ENCODE measurements around the gene FLYWCH2. TPM values are rescaled to one million over a fixed set of nuclear protein-coding genes. Genes with fewer than 3 reads are reported as not detected.

FLYWCH2 gene
- total RNA-seq, 2 experiments from 2014 or later, result 23.9 to 38.7 TPM

DNA sequence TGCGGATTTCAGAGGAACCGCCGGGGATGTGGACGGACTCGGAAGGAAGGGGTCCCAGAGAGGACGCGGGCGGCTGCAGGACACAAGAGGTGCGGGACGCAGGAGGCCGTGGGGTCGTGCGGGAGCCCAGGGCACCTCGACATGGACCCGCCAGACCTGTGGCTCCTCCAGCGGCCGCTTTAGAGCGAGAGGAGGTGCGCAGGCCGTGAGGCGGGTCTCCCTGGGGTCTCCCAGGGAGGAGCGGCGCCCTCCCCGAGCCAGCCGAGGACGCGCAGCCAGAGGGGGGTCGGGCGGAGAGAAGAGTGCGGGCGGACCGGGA is 21.9 kb downstream of the FLYWCH2 start:
- no peak for TF ChIP-seq EZH2phosphoT487 (IDR thresholded peaks at IDR 0.05; ENCODE audit: borderline replicate concordance, low read depth, low read length)
- TF ChIP-seq CTCF (conservative IDR thresholded peaks at IDR 0.05; ENCODE audit: low read length), result no peak
- Histone ChIP-seq H3K4me1 (ENCODE audit: insufficient read depth, low read length, poor library complexity, severe bottlenecking) (peaks cover 15% of the 10 kb centered on the region), H3K9me2 (ENCODE audit: insufficient read depth, low read length) (no peaks in the 10 kb centered on the region), H4K20me1 (ENCODE audit: insufficient read depth, low read length) (no peaks in the 10 kb centered on the region), H3K4me3 (ENCODE audit: low read depth, low read length, poor library complexity, severe bottlenecking) (peak overlapping the region; percentile 77), H3K79me2 (ENCODE audit: insufficient read depth, low read depth, low read length) (no peaks in the 10 kb centered on the region), H3K9me3 (ENCODE audit: low read length) (no peaks in the 10 kb centered on the region), H3K27ac (ENCODE audit: low read depth, low read length, poor library complexity, severe bottlenecking) (peak overlapping the region; percentile 51), H3K36me3 (ENCODE audit: insufficient read depth, low read length) (no peaks in the 10 kb centered on the region), H3K4me2 (ENCODE audit: low read length) (peak overlapping the region; percentile 99), H2AFZ (ENCODE audit: low read length) (peak overlapping the region; percentile 70; the same call in 1 of the 2 replicates)
- DNase-seq (ENCODE audit: low spot score), result no peak
- ChIA-PET POLR2A (interaction anchor here (1.5 kb wide), 1 partner anchor 37 kb away, joined by 7 read pairs; no protein-coding TSS in a partner anchor), CTCF (ENCODE audit: unreplicated experiment) (interaction anchor here (1.5 kb wide), 1 partner anchor 37 kb away, joined by 4 read pairs; no protein-coding TSS in a partner anchor)
- intact Hi-C loops (cut with micrococcal nuclease; ENCODE audit: unreplicated experiment), result loop anchor here (1.0 kb wide), 1 partner anchor 23 kb away; no protein-coding TSS in a partner anchor
- BruUV-seq (replicated peaks), result TSS peak; percentile 69

- peak overlapping the region; percentile 70; the same call in 1 of the 2 replicates for H2AFZ ChIP-seq (ENCODE audit: low read length)
Observed at GRCh38 chr16:2905241-2905987, 22.4 kb downstream of the FLYWCH2 start.

More at GRCh38 chr16:2905241-2905987, 22.4 kb downstream of the FLYWCH2 start:
- TF ChIP-seq EZH2phosphoT487 (IDR thresholded peaks at IDR 0.05; ENCODE audit: borderline replicate concordance, low read depth, low read length) (no peak), CTCF (conservative IDR thresholded peaks at IDR 0.05; ENCODE audit: low read length) (no peak)
- no peaks in the 10 kb centered on the region for H3K36me3 ChIP-seq (ENCODE audit: insufficient read depth, low read length)
- H3K9me3 ChIP-seq (ENCODE audit: low read length), result no peaks in the 10 kb centered on the region
- ChIA-PET POLR2A (interaction anchor here (1.0 to 1.5 kb wide), 4 partner anchors 10 to 442 kb away, joined by 3 to 7 read pairs (median 4); partner anchors contain the start of gene FLYWCH2), CTCF (ENCODE audit: unreplicated experiment) (interaction anchor here (1.5 kb wide), 1 partner anchor 38 kb away, joined by 4 read pairs; no protein-coding TSS in a partner anchor)
- peak overlapping the region; percentile 51 for H3K27ac ChIP-seq (ENCODE audit: low read depth, low read length, poor library complexity, severe bottlenecking)
- no peaks in the 10 kb centered on the region for H3K9me2 ChIP-seq (ENCODE audit: insufficient read depth, low read length)
- H3K4me3 ChIP-seq (ENCODE audit: low read depth, low read length, poor library complexity, severe bottlenecking), result peak overlapping the region; percentile 77
- no peaks in the 10 kb centered on the region for H3K79me2 ChIP-seq (ENCODE audit: insufficient read depth, low read depth, low read length)
- H3K4me1 ChIP-seq (ENCODE audit: insufficient read depth, low read length, poor library complexity, severe bottlenecking), result peaks cover 15% of the 10 kb centered on the region
- H3K4me2 ChIP-seq (ENCODE audit: low read length), result peak overlapping the region; percentile 99
- DNase-seq (ENCODE audit: low spot score), result peak; percentile 99
- BruUV-seq (replicated peaks), result no TSS peak
- no peaks in the 10 kb centered on the region for H4K20me1 ChIP-seq (ENCODE audit: insufficient read depth, low read length)
- intact Hi-C loops (cut with micrococcal nuclease; ENCODE audit: unreplicated experiment), result loop anchor here (1.0 kb wide), 1 partner anchor 23 kb away; no protein-coding TSS in a partner anchor

Measured in OCI-LY7 (cell line).